MCF 10A (cell line): ENCODE results near the gene STARD9. TPM values are rescaled to one million over a fixed set of nuclear protein-coding genes. Genes with fewer than 3 reads are reported as not detected.

Experiments
- BruUV-seq: library from RNA; stranded (reverse); fragments of 400-500 nt; replicated peaks from 2 replicates; lab custom pipeline; 2021; lab: Mats Ljungman, UMichigan
- CTCF ChIA-PET: fragments of 300-600 bp; sonication (Branson Sonifier 250); formaldehyde crosslinking; extraction: SDS; loops from one replicate; lab custom pipeline; 2021; ENCODE audit warnings: antibody characterized with exemption, inconsistent platforms; lab: Yijun Ruan, JAX
- POLR2A ChIA-PET: fragments of 300-600, 350-650 bp; sonication (Branson Sonifier 250); formaldehyde crosslinking; extraction: SDS; loops from one replicate; lab custom pipeline; 2020; ENCODE audit warnings: antibody characterized with exemption, inconsistent platforms; lab: Yijun Ruan, JAX
- DNase-seq: peaks from one replicate; pipeline ENCODE4 v3.0.0-alpha.2; 2018; ENCODE audit not compliant: unreplicated experiment
- H3K27ac Mint-ChIP-seq: one replicate; pipeline ENCODE4 v1.8.0; 2022; ENCODE audit warnings: mild to moderate bottlenecking, low read depth, mixed read lengths; ENCODE audit not compliant: unreplicated experiment
- H3K27me3 Mint-ChIP-seq: one replicate; pipeline ENCODE4 v1.8.0; 2022; ENCODE audit warnings: mixed read lengths; ENCODE audit not compliant: insufficient read depth, unreplicated experiment
- H3K36me3 Mint-ChIP-seq: one replicate; pipeline ENCODE4 v1.8.0; 2022; ENCODE audit warnings: mild to moderate bottlenecking, moderate library complexity, mixed read lengths; ENCODE audit not compliant: insufficient read depth, unreplicated experiment
- H3K4me1 Mint-ChIP-seq: one replicate; pipeline ENCODE4 v1.8.0; 2022; ENCODE audit warnings: mixed read lengths; ENCODE audit not compliant: insufficient read depth, unreplicated experiment
- H3K4me3 Mint-ChIP-seq: one replicate; pipeline ENCODE4 v1.8.0; 2022; ENCODE audit warnings: mild to moderate bottlenecking, moderate library complexity, mixed read lengths; ENCODE audit not compliant: unreplicated experiment
- H3K9me3 Mint-ChIP-seq: one replicate; pipeline ENCODE4 v1.8.0; 2022; ENCODE audit warnings: mixed read lengths; ENCODE audit not compliant: unreplicated experiment
- intact Hi-C: fragments of 100-400 bp; cut with micrococcal nuclease; formaldehyde crosslinking; loops from 2 replicates; pipeline ENCODE4 v1.14.1; 2022
- total RNA-seq: library from RNA; stranded (reverse); gene quantifications from 2 replicates; pipeline ENCODE4 v1.2.3, GENCODE V29; 2022
- TF ChIP-seq, protein P1 (sequence below): fragments of 200-600 bp; IDR thresholded peaks from one replicate; pipeline ENCODE4 v1.8.0; 2022; ENCODE audit warnings: antibody characterized with exemption, mild to moderate bottlenecking; ENCODE audit not compliant: unreplicated experiment

Gene STARD9
- total RNA-seq, 1 experiment from 2014 or later: 2.0 TPM

DNA sequence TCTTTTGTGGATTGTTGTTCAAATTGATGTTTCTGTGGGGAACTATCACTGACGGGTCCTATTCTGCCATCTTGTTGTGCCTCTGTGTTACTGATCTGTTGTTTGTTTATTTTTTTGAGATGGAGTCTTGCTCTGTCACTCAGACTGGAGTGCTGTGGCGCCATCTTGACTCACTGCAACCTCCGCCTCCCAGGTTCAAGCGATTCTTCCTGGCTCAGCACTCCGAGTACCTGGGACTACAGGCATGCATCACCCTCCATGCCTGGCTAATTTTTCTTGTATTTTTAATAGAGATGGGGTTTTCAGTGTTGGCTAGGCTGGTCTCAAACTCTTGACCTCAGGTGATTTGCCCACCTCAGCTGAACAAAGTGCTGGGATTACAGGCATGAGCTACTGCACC lies 129.9 kb downstream of the STARD9 start:
- POLR2A ChIA-PET: interaction anchor here (0.6 to 2.5 kb wide), 3 partner anchors 13 to 221 kb away, joined by 3 to 10 read pairs (median 3); no protein-coding TSS in a partner anchor
- DNase-seq: no peak
- Mint-ChIP-seq H3K36me3 (no peaks in the 10 kb centered on the region), H3K27me3 (no peaks in the 10 kb centered on the region), H3K9me3 (no peaks in the 10 kb centered on the region), H3K4me3 (no peak overlapping the region), H3K4me1 (peaks cover 6% of the 10 kb centered on the region), H3K27ac (no peak overlapping the region)
- intact Hi-C loops: loop anchor here (2.0 kb wide), 1 partner anchor 481 kb away; no protein-coding TSS in a partner anchor
- no TSS peak for BruUV-seq
- CTCF ChIA-PET: interaction anchor here (0.5 to 2.4 kb wide), 10 partner anchors 10 to 233 kb away, joined by 3 to 10 read pairs (median 3); no protein-coding TSS in a partner anchor
- TF ChIP-seq, protein P1, sequence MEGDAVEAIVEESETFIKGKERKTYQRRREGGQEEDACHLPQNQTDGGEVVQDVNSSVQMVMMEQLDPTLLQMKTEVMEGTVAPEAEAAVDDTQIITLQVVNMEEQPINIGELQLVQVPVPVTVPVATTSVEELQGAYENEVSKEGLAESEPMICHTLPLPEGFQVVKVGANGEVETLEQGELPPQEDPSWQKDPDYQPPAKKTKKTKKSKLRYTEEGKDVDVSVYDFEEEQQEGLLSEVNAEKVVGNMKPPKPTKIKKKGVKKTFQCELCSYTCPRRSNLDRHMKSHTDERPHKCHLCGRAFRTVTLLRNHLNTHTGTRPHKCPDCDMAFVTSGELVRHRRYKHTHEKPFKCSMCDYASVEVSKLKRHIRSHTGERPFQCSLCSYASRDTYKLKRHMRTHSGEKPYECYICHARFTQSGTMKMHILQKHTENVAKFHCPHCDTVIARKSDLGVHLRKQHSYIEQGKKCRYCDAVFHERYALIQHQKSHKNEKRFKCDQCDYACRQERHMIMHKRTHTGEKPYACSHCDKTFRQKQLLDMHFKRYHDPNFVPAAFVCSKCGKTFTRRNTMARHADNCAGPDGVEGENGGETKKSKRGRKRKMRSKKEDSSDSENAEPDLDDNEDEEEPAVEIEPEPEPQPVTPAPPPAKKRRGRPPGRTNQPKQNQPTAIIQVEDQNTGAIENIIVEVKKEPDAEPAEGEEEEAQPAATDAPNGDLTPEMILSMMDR: no peak

DNA sequence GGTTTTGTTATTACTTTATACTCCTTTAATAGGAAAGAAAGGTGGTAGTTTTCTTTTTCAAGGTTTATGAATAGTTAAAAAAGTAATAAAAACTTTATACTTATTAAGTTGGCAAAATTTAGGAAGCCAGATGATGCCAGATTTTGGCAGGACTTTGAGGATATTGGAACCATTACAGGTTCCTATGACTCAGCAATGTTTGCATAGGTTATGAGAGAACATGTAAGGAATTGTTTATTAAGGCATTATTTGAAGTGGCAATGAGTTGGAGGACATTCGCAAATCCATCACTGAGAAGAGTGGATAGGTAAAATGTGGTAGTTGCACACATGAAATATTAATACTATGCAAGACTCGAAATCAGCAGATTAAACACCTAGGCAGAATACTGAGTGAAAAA lies 131.7 kb downstream of the STARD9 start:
- DNase-seq: peak; percentile 67
- Mint-ChIP-seq H3K4me3 (no peak overlapping the region), H3K9me3 (no peaks in the 10 kb centered on the region), H3K36me3 (no peaks in the 10 kb centered on the region), H3K27ac (peak overlapping the region; percentile 25), H3K4me1 (peaks cover 6% of the 10 kb centered on the region), H3K27me3 (no peaks in the 10 kb centered on the region)
- ChIA-PET CTCF (interaction anchor here (0.6 to 1.1 kb wide), 7 partner anchors 26 to 662 kb away, joined by 3 to 6 read pairs (median 4); no protein-coding TSS in a partner anchor), POLR2A (interaction anchor here (0.7 kb wide), 1 partner anchor 10 kb away, joined by 4 read pairs; no protein-coding TSS in a partner anchor)
- BruUV-seq: no TSS peak
- TF ChIP-seq, protein P1: no peak
- intact Hi-C loops: no loop called here

DNA sequence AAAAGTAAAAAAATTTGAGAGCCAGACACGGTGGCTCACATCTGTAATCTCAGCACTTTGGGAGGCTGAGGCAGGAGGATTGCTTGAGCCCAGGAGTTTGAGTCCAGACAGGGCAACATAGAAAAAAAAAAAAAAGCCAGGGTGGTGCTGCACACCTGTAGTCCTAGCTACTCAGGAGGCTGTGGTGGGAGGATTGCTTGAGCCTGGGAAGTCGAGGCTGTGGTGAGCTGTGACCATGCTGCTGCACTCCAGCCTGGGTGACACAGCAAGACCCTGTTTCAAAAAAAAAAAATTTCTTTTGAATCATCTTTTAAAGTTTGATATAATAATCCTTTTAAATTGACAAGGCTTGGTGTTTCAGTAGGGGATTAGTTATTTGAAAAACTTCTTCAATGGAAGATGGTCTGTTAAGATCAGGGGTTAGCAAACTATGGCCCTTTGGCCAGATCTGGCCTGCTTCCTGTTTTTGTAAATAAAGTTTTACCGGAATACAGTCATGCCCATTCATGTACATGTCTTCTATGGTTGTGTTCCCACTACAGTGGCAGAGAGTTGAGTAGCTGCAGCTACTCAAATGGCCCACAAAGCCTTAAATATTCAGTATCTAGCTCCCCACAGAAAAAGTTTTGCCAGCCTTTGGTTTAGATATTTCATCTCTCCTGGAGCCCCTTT lies 132.6 kb downstream of the STARD9 start:
- H3K4me3 Mint-ChIP-seq: no peak overlapping the region
- intact Hi-C loops: no loop called here
- ChIA-PET POLR2A (interaction anchor here (0.6 to 0.7 kb wide), 2 partner anchors 9 to 11 kb away, joined by 3 to 4 read pairs; no protein-coding TSS in a partner anchor), CTCF (interaction anchor here (0.7 kb wide), 2 partner anchors 58 to 218 kb away, joined by 5 to 6 read pairs; no protein-coding TSS in a partner anchor)
- H3K27ac Mint-ChIP-seq: no peak overlapping the region
- peaks cover 6% of the 10 kb centered on the region for H3K4me1 Mint-ChIP-seq
- no peaks in the 10 kb centered on the region for H3K36me3 Mint-ChIP-seq
- BruUV-seq: no TSS peak
- H3K9me3 Mint-ChIP-seq: no peaks in the 10 kb centered on the region
- H3K27me3 Mint-ChIP-seq: no peaks in the 10 kb centered on the region
- DNase-seq: no peak
- TF ChIP-seq, protein P1: no peak

DNA sequence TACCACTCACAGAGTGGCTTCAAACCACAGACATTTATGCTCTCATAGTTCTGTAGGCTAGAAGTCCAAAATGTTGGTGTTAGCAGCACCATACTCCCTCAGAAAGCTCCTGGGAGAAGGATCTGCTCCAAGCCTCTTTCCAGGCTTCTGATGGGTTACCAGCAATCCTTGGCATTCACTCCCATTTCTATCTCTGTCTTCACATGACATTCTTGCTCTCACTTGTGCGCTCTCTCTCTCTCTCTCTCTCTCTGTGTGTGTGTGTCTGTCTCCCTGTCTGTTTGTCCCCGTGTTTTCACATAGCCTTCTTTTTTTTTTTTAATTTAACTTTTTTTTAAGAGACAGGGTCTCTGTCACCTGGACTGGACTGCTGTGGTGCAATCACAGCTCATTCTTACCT lies 135.3 kb downstream of the STARD9 start:
- Mint-ChIP-seq H3K27me3 (no peaks in the 10 kb centered on the region), H3K4me3 (no peak overlapping the region)
- no TSS peak for BruUV-seq

More for the DNA sequence above, 135.3 kb downstream of the STARD9 start:
- ChIA-PET CTCF (interaction anchor here (0.7 kb wide), 1 partner anchor 473 kb away, joined by 4 read pairs; no protein-coding TSS in a partner anchor), POLR2A (interaction anchor here (0.6 kb wide), 1 partner anchor 216 kb away, joined by 3 read pairs; no protein-coding TSS in a partner anchor)
- Mint-ChIP-seq H3K36me3 (no peaks in the 10 kb centered on the region), H3K4me1 (peaks cover 6% of the 10 kb centered on the region), H3K27ac (no peak overlapping the region), H3K9me3 (no peaks in the 10 kb centered on the region)
- TF ChIP-seq, protein P1: no peak
- intact Hi-C loops: no loop called here
- no peak for DNase-seq
